ENCODE results near the gene HES5. TPM values are rescaled to one million over a fixed set of nuclear protein-coding genes. Genes with fewer than 3 reads are reported as not detected.

The HES5 gene
- polyA plus RNA-seq, 1 donor (not counting 4 experiments of a cell fraction or from before 2014, with no cell fraction given) = 0.33 TPM

DNA sequence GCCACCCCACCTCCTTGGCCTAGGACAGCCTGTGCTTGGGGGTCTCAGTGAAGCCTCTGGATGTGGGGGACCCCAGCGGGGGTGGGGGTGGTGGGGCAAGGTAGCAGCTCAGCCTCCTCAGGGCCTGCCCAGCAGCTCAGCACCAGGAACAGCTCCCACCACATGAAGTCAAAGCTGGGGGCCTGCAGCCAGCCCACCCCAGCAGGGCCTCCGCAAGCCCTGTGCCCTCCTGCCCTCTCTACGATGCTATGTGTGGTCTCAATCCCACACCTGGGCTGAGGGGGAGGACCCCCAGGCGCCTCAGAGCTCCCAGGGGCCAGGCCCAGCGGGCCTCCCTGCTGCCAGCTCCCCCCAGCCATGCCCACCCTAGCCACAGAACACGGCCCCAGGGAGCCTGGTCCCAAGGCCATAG lies 22.3 kb downstream of the HES5 start:
- no peak for FAIRE-seq
- no peak overlapping the region for H2AFZ ChIP-seq (ENCODE audit: control insufficient read depth, low read length)
- no peak for TF ChIP-seq EZH2 (IDR thresholded peaks at IDR 0.05; ENCODE audit: low read length)
- TF ChIP-seq CTCF (optimal IDR thresholded peaks at IDR 0.05 in 1 of 3, IDR thresholded peaks at IDR 0.05 in 1 of 3, conservative IDR thresholded peaks at IDR 0.05 in 1 of 3; ENCODE audit: extremely low read depth in 1 of 3, insufficient read depth in 2 of 3, low read length in 3 of 3) = no peak
- H3K9ac ChIP-seq (ENCODE audit: control insufficient read depth, extremely low read depth, insufficient read depth, low read length) = no peak overlapping the region
- no peaks in the 10 kb centered on the region for H3K79me2 ChIP-seq (ENCODE audit: control insufficient read depth, insufficient read depth, low read length)
- H3K27me3 ChIP-seq (ENCODE audit: control insufficient read depth, extremely low read depth, insufficient read depth, low read length) = no peaks in the 10 kb centered on the region
- dilution Hi-C loops (cut with MboI; ENCODE audit: extremely low pct_ligation_motif_present, low sequenced_read_pairs) = no loop called here
- no peak overlapping the region for H3K4me3 ChIP-seq (ENCODE audit: control insufficient read depth in 2 of 3, extremely low read depth in 1 of 3, insufficient read depth in 2 of 3, low read depth in 1 of 3, low read length in 3 of 3)
- H3K36me3 ChIP-seq (ENCODE audit: control insufficient read depth in 2 of 2, extremely low read depth in 1 of 2, insufficient read depth in 2 of 2, low read length in 2 of 2) = peaks cover 13% of the 10 kb centered on the region in 2 experiments
- no peak overlapping the region for H3K27ac ChIP-seq (ENCODE audit: control insufficient read depth, insufficient read depth, low read length)
- peaks cover 4% of the 10 kb centered on the region for H4K20me1 ChIP-seq (ENCODE audit: control insufficient read depth, extremely low read depth, insufficient read depth, low read length)
- no peak for DNase-seq (ENCODE audit: low read depth, low spot score)
- no peaks in the 10 kb centered on the region for H3K4me1 ChIP-seq (ENCODE audit: control insufficient read depth, extremely low read depth, insufficient read depth, low read length)
- H3K4me2 ChIP-seq (ENCODE audit: control insufficient read depth, extremely low read depth, insufficient read depth, low read depth, low read length) = no peak overlapping the region
- no peaks in the 10 kb centered on the region for H3K9me3 ChIP-seq (ENCODE audit: control insufficient read depth, low read depth, low read length)
- H3K9me1 ChIP-seq (ENCODE audit: control insufficient read depth, extremely low read depth, insufficient read depth, low read length) = no peaks in the 10 kb centered on the region

DNA sequence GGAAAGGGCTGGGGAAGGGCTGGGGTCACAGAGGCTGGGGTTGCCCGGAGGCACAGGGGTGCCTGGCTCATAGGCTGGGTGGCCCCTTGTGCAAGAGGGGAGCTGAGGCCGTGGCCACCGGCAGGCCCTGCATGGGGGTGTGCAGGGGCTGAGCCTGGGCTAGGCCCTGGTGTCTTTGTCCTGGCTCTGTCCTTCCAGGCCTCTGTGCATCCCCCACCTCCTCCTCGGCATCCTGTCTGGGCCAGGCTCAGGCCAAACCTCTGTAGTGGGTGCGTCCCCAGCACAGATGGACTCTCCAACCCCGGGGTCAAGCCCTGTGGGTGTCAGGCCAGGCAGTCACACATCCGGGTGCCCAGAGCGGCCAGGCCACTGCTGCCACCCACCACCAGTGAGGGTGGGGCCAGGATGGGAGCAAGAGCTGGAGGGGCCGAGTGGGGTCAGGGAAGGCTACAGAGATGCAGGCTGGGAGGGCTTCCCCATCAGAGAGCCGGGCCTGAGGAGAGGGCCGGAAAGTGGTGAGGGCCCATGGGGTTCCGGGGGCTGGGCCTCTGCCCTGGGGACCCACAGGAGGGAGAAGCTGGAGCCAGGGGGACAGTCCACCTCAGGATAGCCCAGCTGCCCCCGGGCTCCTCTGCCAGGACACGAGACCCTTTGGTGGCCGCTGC lies 23.0 kb downstream of the HES5 start:
- Histone ChIP-seq H3K36me3 (ENCODE audit: control insufficient read depth in 2 of 2, extremely low read depth in 1 of 2, insufficient read depth in 2 of 2, low read length in 2 of 2) (peaks cover 9 to 16% of the 10 kb centered on the region in 2 experiments), H4K20me1 (ENCODE audit: control insufficient read depth, extremely low read depth, insufficient read depth, low read length) (peaks cover 4% of the 10 kb centered on the region), H3K9me3 (ENCODE audit: control insufficient read depth, low read depth, low read length) (no peaks in the 10 kb centered on the region), H2AFZ (ENCODE audit: control insufficient read depth, low read length) (no peak overlapping the region), H3K27ac (ENCODE audit: control insufficient read depth, insufficient read depth, low read length) (no peak overlapping the region), H3K27me3 (ENCODE audit: control insufficient read depth, extremely low read depth, insufficient read depth, low read length) (no peaks in the 10 kb centered on the region), H3K4me3 (ENCODE audit: control insufficient read depth in 2 of 3, extremely low read depth in 1 of 3, insufficient read depth in 2 of 3, low read depth in 1 of 3, low read length in 3 of 3) (no peak overlapping the region), H3K79me2 (ENCODE audit: control insufficient read depth, insufficient read depth, low read length) (no peaks in the 10 kb centered on the region), H3K4me2 (ENCODE audit: control insufficient read depth, extremely low read depth, insufficient read depth, low read depth, low read length) (no peak overlapping the region), H3K9me1 (ENCODE audit: control insufficient read depth, extremely low read depth, insufficient read depth, low read length) (no peaks in the 10 kb centered on the region), H3K9ac (ENCODE audit: control insufficient read depth, extremely low read depth, insufficient read depth, low read length) (no peak overlapping the region), H3K4me1 (ENCODE audit: control insufficient read depth, extremely low read depth, insufficient read depth, low read length) (no peaks in the 10 kb centered on the region)
- FAIRE-seq (no peak), DNase-seq (ENCODE audit: low read depth, low spot score) (no peak)
- TF ChIP-seq CTCF (optimal IDR thresholded peaks at IDR 0.05 in 1 of 3, IDR thresholded peaks at IDR 0.05 in 1 of 3, conservative IDR thresholded peaks at IDR 0.05 in 1 of 3; ENCODE audit: extremely low read depth in 1 of 3, insufficient read depth in 2 of 3, low read length in 3 of 3) = no peak
- TF ChIP-seq EZH2 (IDR thresholded peaks at IDR 0.05; ENCODE audit: low read length) = no peak
- dilution Hi-C loops (cut with MboI; ENCODE audit: extremely low pct_ligation_motif_present, low sequenced_read_pairs) = no loop called here

Data from keratinocyte (primary cell).